NCI-H1048 (cell line): ENCODE results near the gene STAP2.
"Not testable (repeated sequence)": the region's sequence is repeated elsewhere in the genome, so short reads cannot be mapped to it uniquely, and the experiment has no call there.

Experiments
- DNase-seq: peaks from one replicate; lab custom pipeline; 2025; lab: John Stamatoyannopoulos, UW

STAP2 gene

DNA sequence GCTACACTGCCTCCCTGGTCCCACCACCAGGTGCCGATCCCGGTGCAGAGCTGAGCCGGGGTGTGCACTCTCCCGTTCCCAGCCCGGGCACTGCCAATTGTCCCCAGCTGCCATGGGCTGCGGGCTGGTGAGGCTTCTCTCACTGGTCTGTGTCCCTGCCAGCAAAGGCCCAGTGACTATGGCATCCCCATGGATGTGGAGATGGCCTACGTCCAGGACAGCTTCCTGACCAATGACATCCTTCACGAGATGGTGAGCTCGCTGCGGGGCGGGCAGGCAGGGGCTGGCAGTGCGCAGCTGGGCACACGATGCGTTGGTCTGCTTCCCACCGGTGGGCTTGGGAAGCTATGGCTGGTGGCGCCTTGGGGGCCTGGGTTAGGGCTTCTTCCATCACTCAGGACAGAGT, 19.3 kb upstream of the STAP2 start:
- DNase-seq: no peak

DNA sequence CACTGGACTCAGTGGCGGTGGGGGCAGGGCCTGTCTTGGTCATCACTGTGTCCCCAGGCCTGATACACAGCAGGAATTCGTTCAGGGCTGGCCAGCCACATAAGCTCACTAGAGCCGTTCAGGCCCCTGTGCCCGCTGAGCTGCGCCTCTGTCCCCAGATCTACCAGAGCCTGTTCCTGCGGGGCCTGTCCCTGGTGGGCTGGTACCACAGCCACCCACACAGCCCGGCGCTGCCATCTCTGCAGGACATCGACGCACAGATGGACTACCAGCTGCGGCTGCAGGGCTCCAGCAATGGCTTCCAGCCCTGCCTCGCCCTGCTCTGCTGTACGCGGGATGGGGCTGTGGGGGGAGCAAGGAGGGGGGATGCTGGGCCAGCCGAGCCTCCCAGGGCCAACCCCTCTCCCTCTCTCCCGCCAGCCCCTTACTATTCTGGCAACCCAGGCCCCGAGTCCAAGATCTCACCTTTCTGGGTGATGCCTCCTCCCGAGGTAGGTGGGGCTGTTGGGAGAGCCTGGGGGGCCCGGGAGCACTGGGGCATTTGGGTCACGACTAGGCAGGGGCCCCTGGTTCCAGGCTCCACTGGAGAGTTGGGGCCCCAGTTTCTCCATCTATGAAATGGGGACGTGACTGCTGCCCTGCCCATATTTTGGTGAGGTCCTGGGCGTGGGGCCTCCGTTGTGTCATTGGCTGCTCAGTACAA, 18.6 kb upstream of the STAP2 start:
- no peak for DNase-seq

DNA sequence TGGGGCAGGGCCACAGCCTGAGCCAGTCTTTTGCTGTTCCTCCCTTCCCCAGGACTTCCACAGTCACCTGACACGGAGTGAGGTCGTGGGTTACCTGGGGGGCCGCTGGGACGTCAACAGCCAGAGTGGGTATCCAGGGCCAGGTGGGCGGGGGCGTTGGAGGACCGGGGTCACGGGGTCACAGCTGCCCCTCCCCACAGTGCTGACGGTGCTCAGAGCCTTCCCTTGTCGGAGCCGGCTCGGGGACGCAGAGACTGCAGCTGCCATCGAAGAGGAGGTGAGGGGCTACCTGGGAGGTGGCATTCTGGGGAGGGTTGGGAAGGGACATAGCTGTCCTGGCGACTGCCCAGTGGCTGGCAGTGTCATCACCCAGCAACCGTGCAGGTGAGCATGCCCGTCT, 16.3 kb upstream of the STAP2 start:
- no peak for DNase-seq

- no peak for DNase-seq
These were observed 15.7 kb upstream of the STAP2 start for GRCh38 chr19:4354282-4354681.

GRCh38 chr19:4352701-4353121, 14.1 kb upstream of the STAP2 start:
- peak; percentile 50 for DNase-seq

DNA sequence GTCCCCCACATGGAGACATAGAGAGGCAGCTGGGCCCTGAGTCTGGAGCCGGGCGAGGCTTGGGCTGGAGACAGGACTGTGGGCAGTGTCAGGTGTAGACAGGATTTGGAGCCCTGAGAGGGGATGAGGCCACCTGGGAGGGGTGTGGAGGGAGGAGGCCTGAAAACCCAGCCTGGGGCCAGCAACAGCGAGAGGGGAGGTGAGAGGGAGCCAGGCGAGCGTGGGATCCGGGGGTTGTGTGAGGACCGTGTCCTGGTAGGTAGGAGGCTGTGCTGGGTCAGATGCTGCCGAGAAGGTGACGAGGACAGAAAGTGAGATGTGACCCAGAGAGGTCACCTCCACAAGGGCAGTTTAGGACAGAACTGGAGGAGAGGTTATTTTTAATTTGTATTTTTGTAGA, 12.1 kb upstream of the STAP2 start:
- no peak for DNase-seq

- no peak for DNase-seq
These were observed 11.5 kb upstream of the STAP2 start for GRCh38 chr19:4350111-4350510.

- DNase-seq: not testable (repeated sequence)
These were observed 10.6 kb upstream of the STAP2 start for GRCh38 chr19:4349225-4349624.

DNA sequence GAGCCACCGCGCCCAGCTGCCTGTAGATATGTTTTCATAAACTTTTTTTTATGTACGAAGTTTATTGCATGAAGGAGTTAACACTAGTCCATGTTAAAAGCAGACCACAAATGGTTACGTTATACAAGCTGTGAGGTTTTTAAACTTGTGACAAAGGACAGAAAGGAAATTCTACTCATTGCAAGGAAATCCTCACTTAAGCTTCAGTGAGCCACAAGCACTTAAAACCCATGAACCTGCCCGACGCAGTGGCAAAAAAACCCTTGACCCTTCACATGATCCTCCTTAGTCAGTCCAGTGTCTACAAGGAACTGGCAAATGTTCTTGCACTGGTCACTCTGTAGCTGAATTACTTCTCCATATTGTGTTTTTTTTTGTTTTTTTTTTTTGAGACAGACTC, 8.9 kb upstream of the STAP2 start:
- DNase-seq: no peak

- no peak for DNase-seq
These were observed 7.4 kb upstream of the STAP2 start for GRCh38 chr19:4346020-4346383.

DNA sequence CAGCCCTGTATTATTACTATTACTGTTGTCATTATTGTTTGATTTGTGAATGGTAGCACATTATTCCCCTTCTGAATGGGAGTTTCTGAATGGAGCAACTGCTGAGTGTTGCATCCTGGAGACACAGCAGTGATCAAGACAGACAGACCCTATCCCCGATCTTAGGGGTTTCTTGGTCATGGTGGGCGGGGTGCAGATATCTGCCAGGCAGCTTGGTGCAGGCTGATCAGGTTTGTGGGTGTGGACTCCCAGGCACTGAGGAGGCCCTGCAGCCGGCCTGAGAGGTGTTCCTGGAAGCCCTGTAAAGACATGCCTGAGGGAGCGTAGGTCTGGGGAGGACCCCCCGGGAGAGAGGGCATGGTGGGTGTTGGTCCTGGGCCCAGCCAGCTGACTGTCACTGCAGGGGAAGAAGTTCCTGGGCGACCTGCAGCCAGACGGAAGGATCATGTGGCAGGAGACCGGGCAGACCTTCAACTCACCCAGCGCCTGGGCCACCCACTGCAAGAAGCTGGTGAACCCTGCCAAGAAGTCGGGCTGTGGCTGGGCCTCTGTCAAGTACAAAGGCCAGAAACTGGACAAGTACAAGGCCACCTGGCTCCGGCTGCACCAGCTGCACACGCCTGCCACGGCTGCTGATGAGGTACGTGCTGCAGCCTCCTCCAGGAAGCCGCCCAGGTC, 6.9 kb upstream of the STAP2 start:
- DNase-seq: no peak

DNA sequence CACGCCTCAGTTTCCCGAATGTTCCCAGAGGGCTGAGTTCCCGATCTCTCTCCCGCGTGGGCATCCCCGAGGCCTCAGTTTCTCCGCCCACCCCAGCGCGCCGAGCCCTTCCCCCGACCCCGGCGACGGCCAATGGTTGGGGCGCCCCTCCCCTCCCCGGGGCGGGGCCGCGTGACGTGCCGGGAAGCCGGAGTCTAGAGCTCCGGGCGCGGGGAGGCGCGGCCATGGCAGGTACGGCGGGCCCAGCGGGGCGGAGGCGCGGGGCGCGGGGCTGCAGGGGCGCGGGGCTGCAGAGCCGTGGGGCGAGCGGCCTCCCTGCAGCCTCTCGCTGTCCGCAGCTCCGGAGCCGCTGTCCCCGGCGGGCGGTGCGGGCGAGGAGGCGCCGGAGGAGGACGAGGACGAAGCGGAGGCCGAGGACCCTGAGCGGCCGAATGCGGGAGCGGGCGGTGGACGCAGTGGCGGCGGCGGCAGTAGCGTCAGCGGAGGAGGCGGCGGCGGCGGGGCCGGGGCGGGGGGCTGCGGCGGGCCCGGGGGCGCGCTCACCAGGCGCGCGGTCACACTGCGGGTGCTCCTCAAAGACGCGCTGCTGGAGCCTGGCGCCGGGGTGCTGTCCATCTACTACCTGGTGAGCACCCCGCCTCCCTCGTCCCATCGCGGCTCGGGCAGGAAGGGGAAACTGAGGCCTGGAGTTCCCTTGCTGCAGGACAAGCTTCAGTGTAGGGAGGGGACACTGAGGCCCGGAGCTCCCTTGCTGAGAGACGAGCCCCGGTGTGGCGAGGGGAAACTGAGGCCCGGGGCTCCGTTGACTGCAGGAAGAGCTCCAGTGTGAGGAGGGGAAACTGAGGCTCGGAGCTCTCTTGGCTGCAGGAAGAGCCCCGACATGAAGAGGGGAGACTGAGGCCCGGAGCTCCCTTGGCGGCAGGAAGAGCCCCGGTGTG, 5.0 kb upstream of the STAP2 start, which contains the start of gene MPND:
TSS of gene MPND (plus strand) at position 193 of the 938 bp plus-strand sequence. CDS start at position 225, 32 bp downstream.
- peak; percentile 78 for DNase-seq

DNA sequence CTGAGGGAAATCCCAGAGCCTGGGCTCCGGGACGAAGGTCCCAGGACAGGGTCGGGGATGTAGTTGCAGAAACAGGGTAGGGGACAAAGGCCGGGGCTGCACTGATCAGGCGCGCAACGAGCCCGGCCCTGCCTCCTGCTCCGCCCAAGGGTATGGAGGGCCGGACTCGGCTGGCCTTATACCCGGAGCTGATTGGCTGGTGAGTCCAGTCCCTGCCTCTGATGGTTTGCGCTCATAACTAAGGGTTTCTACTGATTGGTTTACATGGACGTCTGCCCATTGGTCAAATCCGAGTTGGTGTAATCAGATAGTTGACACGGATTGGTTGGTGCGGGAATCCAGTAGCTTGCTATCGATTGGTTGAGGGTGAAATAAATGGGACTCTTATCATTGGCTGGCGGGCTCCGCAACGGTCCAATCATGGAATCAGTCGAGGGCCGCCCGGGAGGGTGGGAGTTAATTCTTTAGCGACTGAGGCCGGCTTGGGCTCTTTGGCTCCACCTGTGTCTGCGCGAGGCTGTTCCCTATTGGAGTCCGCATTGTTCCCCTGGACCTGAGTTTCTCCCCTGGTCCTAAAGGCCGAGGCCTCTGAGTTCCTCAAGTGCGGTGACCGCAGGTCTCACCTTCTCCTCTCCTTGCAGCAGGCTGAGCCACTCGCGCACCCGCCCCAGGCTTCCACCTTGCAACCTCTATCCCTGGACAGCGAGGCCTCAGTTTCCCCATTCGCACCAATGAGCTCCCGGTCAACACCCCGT, 4.2 kb upstream of the STAP2 start:
- DNase-seq: peak; percentile 98

DNA sequence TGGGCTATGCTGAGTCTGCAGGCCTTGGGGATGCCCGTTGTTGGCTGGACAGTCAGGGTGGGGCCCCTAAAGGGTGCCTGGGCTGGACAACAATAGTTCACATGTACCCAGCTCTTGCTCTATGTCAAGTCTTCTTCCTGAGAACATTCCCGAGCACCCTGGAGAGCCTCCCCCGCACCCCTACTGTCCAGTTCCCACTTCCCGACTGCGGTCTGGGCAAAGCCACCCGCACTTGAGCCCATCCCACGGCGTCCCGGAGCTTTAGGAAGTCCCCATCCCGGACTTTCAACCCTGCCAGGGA, 3.6 kb upstream of the STAP2 start:
- DNase-seq: no peak

GRCh38 chr19:4337906-4338440, 654 bp downstream of the STAP2 start:
- DNase-seq: no peak

- no peak for DNase-seq
These were observed 3.6 kb downstream of the STAP2 start for GRCh38 chr19:4334929-4335570.

GRCh38 chr19:4329858-4330257, 8.8 kb downstream of the STAP2 start:
- no peak for DNase-seq

DNA sequence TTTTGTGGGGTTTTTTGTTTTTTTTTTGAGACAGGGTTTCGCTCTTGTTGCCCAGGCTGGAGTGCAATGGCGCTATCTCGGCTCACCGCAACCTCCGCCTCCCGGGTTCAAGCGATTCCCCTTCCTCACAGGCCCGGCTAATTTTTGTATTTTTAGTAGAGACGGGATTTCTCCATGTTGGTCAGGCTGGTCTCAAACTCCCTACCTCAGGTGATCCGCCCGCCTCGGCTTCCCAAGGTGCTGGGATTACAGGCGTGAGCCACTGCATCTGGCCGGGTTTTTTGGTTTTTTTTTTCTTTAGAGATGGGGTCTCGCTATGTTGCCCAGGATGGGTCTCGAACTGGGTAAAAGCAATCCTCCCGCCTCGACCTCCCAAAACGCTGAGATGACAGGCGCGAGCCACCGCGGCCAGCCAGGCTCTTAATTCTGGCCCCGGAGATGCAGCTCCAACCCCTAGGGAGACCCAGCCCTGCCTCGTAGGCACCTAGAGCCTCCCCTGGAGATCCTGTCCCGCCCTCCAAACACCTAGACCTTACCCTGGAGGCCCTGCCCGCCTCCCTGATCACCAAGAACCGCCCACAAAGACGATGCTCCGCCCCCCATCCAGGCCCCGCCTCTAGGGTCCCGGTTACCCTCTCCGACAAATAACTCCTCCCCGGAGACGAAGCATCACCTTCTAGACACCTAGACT, 9.5 kb downstream of the STAP2 start:
- DNase-seq: not testable (repeated sequence)

GRCh38 chr19:4328243-4328990, 10.2 kb downstream of the STAP2 start:
- DNase-seq: peak; percentile 86

DNA sequence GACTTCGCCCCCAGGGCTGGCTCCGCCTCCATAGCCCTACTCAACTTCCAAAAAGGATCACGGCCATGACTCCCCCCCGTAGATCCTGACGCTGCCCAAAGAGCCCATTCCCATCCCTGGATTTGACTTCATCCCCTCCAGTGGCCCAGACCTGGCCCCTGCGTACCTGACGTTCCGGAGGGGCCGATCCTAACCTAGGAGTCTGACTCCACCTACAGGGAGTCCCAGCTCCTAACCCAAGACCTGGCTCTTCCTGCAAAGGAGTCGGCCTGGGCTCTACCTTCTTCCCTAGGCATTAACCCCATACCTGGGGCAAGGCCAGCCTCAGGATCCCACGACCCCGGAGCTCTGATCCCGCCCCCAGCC, 10.8 kb downstream of the STAP2 start:
- DNase-seq: no peak
